Measurements from ENCODE around the gene TFCP2.
"Not testable (repeated sequence)": the region's sequence is repeated elsewhere in the genome, so short reads cannot be mapped to it uniquely, and the experiment has no call there.

Gene TFCP2

GRCh38 chr12:51083126-51083833 lies 89.7 kb downstream of the TFCP2 start, which contains the start of gene CSRNP2:
Gene CSRNP2 (minus strand): TSS chr12:51083596. CDS start chr12:51076561, 7,035 bp downstream.
- Mint-ChIP-seq H3K9me3 (no peaks in the 10 kb centered on the region), H3K27ac (peak within 1 kb of the TSS; percentile 95), H3K4me1 (peaks cover 53% of the 10 kb centered on the region), H3K27me3 (no peaks in the 10 kb centered on the region), H3K36me3 (peaks cover 2% of the 10 kb centered on the region), H3K4me3 (peak within 1 kb of the TSS; percentile 97)

GRCh38 chr12:51082561-51083125 lies 90.3 kb downstream of the TFCP2 start:
- peaks cover 55% of the 10 kb centered on the region for H3K4me1 Mint-ChIP-seq
- H3K36me3 Mint-ChIP-seq, result peaks cover 2% of the 10 kb centered on the region
- H3K27ac Mint-ChIP-seq, result peak overlapping the region; percentile 95
- no peaks in the 10 kb centered on the region for H3K9me3 Mint-ChIP-seq
- H3K4me3 Mint-ChIP-seq, result peak overlapping the region; percentile 97
- H3K27me3 Mint-ChIP-seq, result no peaks in the 10 kb centered on the region

GRCh38 chr12:51081421-51081820 lies 91.5 kb downstream of the TFCP2 start:
- Mint-ChIP-seq H3K27ac (no peak overlapping the region), H3K4me1 (peaks cover 60% of the 10 kb centered on the region), H3K4me3 (peak overlapping the region; percentile 97), H3K36me3 (peaks cover 2% of the 10 kb centered on the region), H3K9me3 (no peaks in the 10 kb centered on the region), H3K27me3 (no peaks in the 10 kb centered on the region)

- Mint-ChIP-seq H3K4me1 (peaks cover 63% of the 10 kb centered on the region), H3K9me3 (no peaks in the 10 kb centered on the region), H3K27me3 (no peaks in the 10 kb centered on the region), H3K36me3 (peaks cover 2% of the 10 kb centered on the region), H3K4me3 (no peak overlapping the region), H3K27ac (no peak overlapping the region)
Measured at GRCh38 chr12:51080136-51080535, 92.8 kb downstream of the TFCP2 start.

DNA sequence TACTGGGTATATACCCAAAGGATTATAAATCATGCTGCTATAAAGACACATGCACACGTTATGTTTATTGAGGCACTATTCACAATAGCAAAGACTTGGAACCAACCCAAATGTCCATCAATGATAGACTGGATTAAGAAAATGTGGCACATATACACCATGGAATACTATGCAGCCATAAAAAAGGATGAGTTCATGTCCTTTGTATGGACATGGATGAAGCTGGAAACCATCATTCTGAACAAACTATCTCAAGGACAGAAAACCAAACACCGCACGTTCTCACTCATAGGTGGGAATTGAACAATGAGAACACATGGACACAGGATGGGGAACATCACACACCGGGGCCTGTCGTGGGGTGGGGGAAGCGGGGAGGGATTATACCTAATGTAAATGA lies 94.1 kb downstream of the TFCP2 start:
- H3K4me3 Mint-ChIP-seq, H3K36me3 Mint-ChIP-seq, H3K9me3 Mint-ChIP-seq, H3K27me3 Mint-ChIP-seq: not testable (repeated sequence)
- peak overlapping the region; percentile 30 for H3K27ac Mint-ChIP-seq
- H3K4me1 Mint-ChIP-seq, result peaks cover 59% of the 10 kb centered on the region

DNA sequence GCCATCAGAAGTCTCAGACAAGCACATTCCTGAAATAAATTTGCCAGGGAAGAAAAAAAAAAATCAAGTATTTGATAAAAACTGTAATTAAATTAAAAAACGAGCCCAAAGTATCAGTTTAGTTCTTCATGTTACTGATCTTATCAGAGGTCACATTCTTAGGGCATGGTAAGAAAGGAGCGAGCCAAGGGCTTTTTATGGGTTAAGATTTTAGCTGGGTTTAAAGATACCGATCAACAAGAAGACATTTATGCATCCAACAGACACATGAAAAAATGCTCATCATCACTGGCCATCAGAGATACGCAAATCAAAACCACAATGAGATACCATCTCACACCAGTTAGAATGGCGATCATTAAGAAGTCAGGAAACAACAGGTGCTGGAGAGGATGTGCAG lies 94.6 kb downstream of the TFCP2 start:
- Mint-ChIP-seq H3K4me1 (peaks cover 55% of the 10 kb centered on the region), H3K27ac (peak overlapping the region; percentile 26)
- not testable (repeated sequence) for H3K9me3 Mint-ChIP-seq, H3K36me3 Mint-ChIP-seq, H3K4me3 Mint-ChIP-seq, H3K27me3 Mint-ChIP-seq

DNA sequence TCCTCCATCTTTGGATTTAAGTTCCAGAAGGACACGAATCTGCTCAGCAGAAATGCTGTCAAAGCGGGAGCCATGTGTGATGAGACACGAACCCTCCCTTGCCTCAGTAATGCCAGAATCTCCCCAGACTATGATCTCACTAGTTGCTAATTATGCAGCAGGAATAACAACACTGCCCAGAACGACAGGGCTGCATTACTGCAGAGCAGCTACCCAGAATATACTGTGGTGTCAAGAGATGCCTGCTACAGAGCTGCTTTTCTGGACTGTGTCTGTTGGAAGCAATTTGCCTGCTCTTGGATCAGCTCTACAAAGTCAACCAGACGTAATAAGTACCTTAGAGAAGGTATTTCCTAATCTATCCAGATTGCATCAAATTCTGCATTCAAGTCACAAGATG lies 95.0 kb downstream of the TFCP2 start:
- no peak overlapping the region for H3K4me3 Mint-ChIP-seq
- H3K4me1 Mint-ChIP-seq, result peaks cover 55% of the 10 kb centered on the region
- no peaks in the 10 kb centered on the region for H3K27me3 Mint-ChIP-seq
- H3K9me3 Mint-ChIP-seq, result no peaks in the 10 kb centered on the region
- peak overlapping the region; percentile 26 for H3K27ac Mint-ChIP-seq
- peaks cover 2% of the 10 kb centered on the region for H3K36me3 Mint-ChIP-seq

- Mint-ChIP-seq H3K36me3 (no peaks in the 10 kb centered on the region), H3K4me1 (peaks cover 40% of the 10 kb centered on the region), H3K9me3 (no peaks in the 10 kb centered on the region), H3K27ac (peak overlapping the region; percentile 84), H3K4me3 (peak overlapping the region; percentile 6), H3K27me3 (no peaks in the 10 kb centered on the region)
Measured at GRCh38 chr12:51076236-51076930, 96.6 kb downstream of the TFCP2 start.

GRCh38 chr12:51075390-51075789 lies 97.5 kb downstream of the TFCP2 start:
- Mint-ChIP-seq H3K4me3 (no peak overlapping the region), H3K4me1 (peaks cover 33% of the 10 kb centered on the region), H3K9me3 (no peaks in the 10 kb centered on the region), H3K27ac (no peak overlapping the region), H3K36me3 (no peaks in the 10 kb centered on the region), H3K27me3 (no peaks in the 10 kb centered on the region)

DNA sequence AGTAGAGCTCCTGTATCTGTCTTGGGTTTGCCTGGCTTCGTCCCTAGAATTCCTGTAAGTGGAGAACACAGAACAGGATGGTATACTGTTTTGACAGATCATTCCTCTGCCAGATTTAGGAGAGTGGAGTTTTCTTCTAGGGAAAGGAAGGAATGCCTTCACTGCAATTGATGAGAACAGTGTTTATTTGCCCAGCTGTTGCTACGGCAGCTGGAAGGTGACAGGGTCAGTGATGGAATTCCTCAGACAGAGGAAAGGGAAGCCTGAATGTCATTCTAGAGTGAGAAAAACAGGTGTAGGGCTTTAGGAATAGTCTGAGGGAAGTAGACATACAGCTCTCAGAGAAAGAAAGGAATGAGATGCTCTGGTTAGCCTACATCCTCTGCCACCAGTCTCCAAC lies 101.3 kb downstream of the TFCP2 start:
- no peaks in the 10 kb centered on the region for H3K27me3 Mint-ChIP-seq

DNA sequence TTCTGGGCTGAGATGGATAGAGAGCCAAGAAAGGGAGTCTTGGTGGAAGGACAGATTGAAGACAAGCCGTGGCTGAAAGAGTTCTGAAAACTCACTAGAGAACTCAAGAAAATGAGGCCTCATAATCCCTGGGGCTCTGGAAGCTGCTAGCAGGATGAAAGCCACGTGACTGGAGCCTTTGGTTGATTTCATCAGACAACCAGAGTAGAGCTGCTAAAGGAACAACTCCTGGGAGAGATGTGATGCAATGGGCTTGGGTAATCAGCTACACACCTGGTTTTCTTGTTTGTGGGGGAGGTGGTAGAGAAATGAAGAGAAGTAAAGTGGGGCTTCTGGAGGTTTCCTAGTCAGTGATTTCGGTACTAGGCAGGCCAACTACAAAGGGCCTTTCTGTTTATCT lies 102.9 kb downstream of the TFCP2 start:
- Mint-ChIP-seq H3K9me3 (no peaks in the 10 kb centered on the region), H3K27ac (no peak overlapping the region), H3K27me3 (no peaks in the 10 kb centered on the region), H3K36me3 (peaks cover 7% of the 10 kb centered on the region), H3K4me3 (no peak overlapping the region), H3K4me1 (no peaks in the 10 kb centered on the region)

More for the DNA sequence above, 101.3 kb downstream of the TFCP2 start:
- H3K36me3 Mint-ChIP-seq, result peaks cover 7% of the 10 kb centered on the region
- no peak overlapping the region for H3K4me3 Mint-ChIP-seq
- H3K27ac Mint-ChIP-seq, result no peak overlapping the region
- no peaks in the 10 kb centered on the region for H3K9me3 Mint-ChIP-seq
- H3K4me1 Mint-ChIP-seq, result peaks cover 8% of the 10 kb centered on the region

DNA sequence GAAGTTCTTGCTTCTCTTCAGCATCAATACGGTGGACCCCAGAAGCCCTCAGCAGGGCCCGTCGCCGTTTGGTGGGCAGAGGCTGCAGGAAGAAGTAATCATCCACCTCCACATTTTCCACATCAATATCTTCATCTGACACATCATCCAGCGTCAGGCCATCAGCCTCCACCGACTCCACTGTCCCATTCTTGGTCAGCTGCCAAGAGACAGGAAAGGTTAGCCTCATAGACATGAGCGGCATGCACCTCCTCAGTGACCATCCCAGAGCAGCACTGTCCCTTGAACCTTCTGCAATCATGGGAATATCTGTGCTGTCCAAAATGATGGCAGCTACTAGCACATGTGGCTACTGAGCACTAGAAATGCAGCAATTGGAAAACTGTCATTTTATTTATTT lies 105.2 kb downstream of the TFCP2 start:
- no peaks in the 10 kb centered on the region for H3K4me1 Mint-ChIP-seq
- no peaks in the 10 kb centered on the region for H3K9me3 Mint-ChIP-seq
- H3K27ac Mint-ChIP-seq, result no peak overlapping the region

GRCh38 chr12:51067229-51067628 lies 105.7 kb downstream of the TFCP2 start:
- Mint-ChIP-seq H3K27ac (no peak overlapping the region), H3K36me3 (peaks cover 7% of the 10 kb centered on the region), H3K4me1 (no peaks in the 10 kb centered on the region), H3K9me3 (no peaks in the 10 kb centered on the region), H3K4me3 (no peak overlapping the region), H3K27me3 (no peaks in the 10 kb centered on the region)

More for the DNA sequence above, 105.2 kb downstream of the TFCP2 start:
- Mint-ChIP-seq H3K27me3 (no peaks in the 10 kb centered on the region), H3K4me3 (no peak overlapping the region), H3K36me3 (peaks cover 7% of the 10 kb centered on the region)

DNA sequence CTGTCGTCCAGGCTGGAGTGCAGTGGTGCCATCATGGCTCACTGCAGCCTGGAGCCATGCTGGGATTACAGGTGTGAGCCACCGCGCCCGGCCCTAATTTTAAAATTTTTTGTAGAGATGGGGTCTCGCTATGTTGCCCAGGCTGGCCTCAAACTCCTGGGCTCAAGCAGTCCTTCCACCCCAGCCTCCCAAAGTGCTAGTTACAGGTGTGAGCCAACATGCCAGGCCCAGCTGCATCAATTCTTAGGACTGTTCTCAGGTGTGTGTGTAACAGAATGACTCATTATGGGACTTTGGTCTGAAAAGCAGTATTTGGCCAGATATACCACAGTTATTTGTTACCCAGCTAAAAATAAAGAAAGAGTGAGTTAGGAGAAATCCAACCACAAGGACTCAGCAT lies 107.4 kb downstream of the TFCP2 start:
- H3K27me3 Mint-ChIP-seq, result no peaks in the 10 kb centered on the region
- H3K27ac Mint-ChIP-seq, result no peak overlapping the region
- peaks cover 7% of the 10 kb centered on the region for H3K36me3 Mint-ChIP-seq
- no peaks in the 10 kb centered on the region for H3K4me1 Mint-ChIP-seq
- H3K4me3 Mint-ChIP-seq, result no peak overlapping the region
- no peaks in the 10 kb centered on the region for H3K9me3 Mint-ChIP-seq

DNA sequence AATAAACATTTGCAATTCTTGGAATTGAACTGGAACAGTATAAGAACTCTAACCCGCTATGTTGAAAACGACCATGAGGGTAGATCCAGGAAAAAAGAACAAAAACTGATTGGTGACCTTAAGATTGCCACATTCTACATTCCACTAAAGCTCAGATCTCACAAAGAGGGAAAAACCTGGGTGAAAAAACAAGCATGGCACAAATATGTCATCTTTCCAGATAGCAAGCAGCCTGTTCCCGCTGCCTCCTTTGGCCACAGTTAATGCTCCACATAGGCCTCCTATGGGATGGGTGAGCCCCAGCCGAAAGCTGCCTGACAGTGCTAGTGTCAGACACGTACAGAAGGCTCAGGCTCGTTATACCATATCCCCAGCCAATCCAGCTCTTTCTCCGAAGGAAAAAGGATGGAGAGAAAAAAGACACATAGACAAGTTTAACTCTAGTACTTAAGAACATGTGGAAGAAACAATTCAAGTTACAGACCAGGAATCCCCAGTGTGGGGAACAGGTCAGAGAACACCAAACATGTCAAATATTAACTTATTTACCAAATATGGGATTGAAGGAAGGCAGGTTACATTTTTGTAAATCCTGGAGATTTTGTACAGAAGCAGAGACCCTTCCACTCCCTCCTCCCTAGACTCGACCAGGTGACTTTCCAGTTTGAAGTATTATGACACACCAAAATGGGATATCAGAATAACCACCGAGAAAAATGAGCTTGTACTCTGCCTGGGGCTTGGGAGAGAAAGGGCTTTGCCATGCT lies 110.1 kb downstream of the TFCP2 start:
- no peaks in the 10 kb centered on the region for H3K4me1 Mint-ChIP-seq
- H3K36me3 Mint-ChIP-seq, result peaks cover 4% of the 10 kb centered on the region
- H3K9me3 Mint-ChIP-seq, result no peaks in the 10 kb centered on the region
- H3K4me3 Mint-ChIP-seq, result no peak overlapping the region
- no peaks in the 10 kb centered on the region for H3K27me3 Mint-ChIP-seq
- peak overlapping the region; percentile 65 for H3K27ac Mint-ChIP-seq

Data from activated naive CD4-positive, alpha-beta T cell treated with anti-CD3 and anti-CD28 coated beads, Interleukin-2, amount 50 U/mL, for 24 hours (primary cell).